Right lobe of liver (tissue), 4 donors: ENCODE measurements around the gene SPTBN4.

ENCODE experiments used
- POLR2A ChIP-seq: fragments of 450-650 bp; IDR thresholded peaks from one replicate; pipeline ENCODE4 v1.6.1; 2017; ENCODE audit warnings: antibody characterized with exemption, mild to moderate bottlenecking
- TF ChIP-seq, protein P1 (sequence below), 4 donors: fragments of 200-600 bp in 3 of 4; fragments of 450-650 bp in 1 of 4; IDR thresholded peaks; one replicate each; pipeline versions ENCODE4 v1.5.1 to v1.8.0; 2016 to 2022; ENCODE audit warnings: antibody characterized with exemption in 4 of 4, mild to moderate bottlenecking in 2 of 4
- donor health status: DM: no; HTN: no; CAD: no.
- donor health status: DM: no; HTN: no; CAD: no.
- donor health status: DM: no; HTN: yes; CAD: no.

DNA sequence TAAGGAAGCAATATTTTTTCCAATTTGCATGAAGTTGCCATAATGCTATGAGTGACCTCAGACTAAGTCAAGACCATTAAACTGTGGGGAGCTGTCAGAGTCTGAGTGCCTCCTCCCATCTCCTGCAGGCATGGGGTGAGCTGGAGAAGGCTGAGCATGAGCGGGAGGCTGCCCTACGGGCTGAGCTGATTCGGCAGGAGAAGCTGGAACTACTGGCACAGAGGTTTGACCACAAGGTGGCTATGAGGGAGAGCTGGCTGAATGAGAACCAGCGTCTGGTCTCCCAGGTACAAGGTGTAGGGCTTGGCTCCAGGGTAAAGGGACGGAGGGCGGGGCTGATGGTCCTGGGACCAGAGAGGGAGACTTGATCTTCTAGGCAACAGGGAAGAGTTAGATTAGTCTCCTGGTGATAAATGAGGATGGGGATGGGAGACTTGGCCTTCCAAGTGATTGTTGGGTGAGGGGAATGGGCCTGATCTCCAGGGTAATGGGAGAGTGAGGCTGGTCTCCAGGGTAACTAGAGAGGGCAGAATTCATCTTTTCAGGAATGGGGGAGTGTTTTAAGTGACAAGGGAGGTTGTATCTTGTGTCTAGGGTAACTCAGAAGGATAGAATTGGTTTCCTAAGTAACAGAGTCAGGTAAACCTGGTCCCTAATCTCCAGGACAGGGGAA, 36.0 kb downstream of the SPTBN4 start:
- TF ChIP-seq, protein P1, sequence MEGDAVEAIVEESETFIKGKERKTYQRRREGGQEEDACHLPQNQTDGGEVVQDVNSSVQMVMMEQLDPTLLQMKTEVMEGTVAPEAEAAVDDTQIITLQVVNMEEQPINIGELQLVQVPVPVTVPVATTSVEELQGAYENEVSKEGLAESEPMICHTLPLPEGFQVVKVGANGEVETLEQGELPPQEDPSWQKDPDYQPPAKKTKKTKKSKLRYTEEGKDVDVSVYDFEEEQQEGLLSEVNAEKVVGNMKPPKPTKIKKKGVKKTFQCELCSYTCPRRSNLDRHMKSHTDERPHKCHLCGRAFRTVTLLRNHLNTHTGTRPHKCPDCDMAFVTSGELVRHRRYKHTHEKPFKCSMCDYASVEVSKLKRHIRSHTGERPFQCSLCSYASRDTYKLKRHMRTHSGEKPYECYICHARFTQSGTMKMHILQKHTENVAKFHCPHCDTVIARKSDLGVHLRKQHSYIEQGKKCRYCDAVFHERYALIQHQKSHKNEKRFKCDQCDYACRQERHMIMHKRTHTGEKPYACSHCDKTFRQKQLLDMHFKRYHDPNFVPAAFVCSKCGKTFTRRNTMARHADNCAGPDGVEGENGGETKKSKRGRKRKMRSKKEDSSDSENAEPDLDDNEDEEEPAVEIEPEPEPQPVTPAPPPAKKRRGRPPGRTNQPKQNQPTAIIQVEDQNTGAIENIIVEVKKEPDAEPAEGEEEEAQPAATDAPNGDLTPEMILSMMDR (IDR thresholded peaks at IDR 0.05): no peak
- TF ChIP-seq POLR2A: no peak
